Measurements from ENCODE around the gene LHX4. TPM values are rescaled to one million over a fixed set of nuclear protein-coding genes. Genes with fewer than 3 reads are reported as not detected.

The LHX4 gene
- total and polyA plus RNA-seq, 2 of the 8 experiments (the other 6 are each of a cell fraction or from before 2014, with no cell fraction given) = 0.85 to 4.9 TPM

DNA sequence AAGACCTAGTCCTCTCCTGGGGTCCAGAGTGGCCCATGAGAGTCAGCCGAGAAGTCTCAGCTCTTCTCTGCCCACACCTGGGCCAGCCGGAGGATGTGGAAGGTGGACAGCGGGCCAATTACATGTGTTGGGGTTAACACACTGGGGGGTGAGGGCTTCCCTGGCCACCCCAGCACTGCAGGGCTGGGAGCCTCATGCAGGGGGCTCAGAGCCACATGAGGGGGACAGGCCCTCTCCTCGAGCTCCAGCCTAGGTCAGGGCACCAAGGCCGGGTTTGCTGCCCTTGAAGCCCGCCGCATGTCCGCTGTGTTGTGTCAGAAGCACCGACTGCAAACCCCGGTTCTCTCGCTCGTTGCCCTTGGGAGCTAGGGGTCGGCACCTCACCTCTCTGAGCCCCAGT is 30.5 kb downstream of the LHX4 start:
- Histone ChIP-seq H2BK12ac (ENCODE audit: low read depth, low read length) (no peak overlapping the region), H3K79me1 (ENCODE audit: low read depth, low read length) (no peaks in the 10 kb centered on the region), H4K91ac (replicated peaks; ENCODE audit: insufficient read length, low read length) (no peak overlapping the region), H4K5ac (ENCODE audit: insufficient read length, low read depth, low read length) (no peak overlapping the region), H3K9me3 (ENCODE audit: insufficient read depth in 2 of 2, low read depth in 1 of 2, low read length in 1 of 2) (no peaks in the 10 kb centered on the region), H3K23me2 (ENCODE audit: low read depth, low read length) (no peaks in the 10 kb centered on the region), H3K79me2 (ENCODE audit: control insufficient read depth in 1 of 2, insufficient read depth in 2 of 2, low read length in 2 of 2) (no peaks in the 10 kb centered on the region), H3K27ac (ENCODE audit: low read depth, low read length) (no peak overlapping the region), H3K14ac (ENCODE audit: insufficient read length) (no peak overlapping the region), H4K20me1 (replicated peaks in 1 of 2; ENCODE audit: control insufficient read depth in 1 of 2, insufficient read depth in 2 of 2, low read length in 2 of 2) (no peaks in the 10 kb centered on the region), H2AK5ac (ENCODE audit: low read depth, low read length) (no peak overlapping the region), H2BK5ac (ENCODE audit: low read depth, low read length) (0 out of 2 replicates have a peak overlapping the region, but pooled peaks have one; percentile 81), H2BK20ac (ENCODE audit: low read length) (no peak overlapping the region), H3K4ac (replicated peaks; ENCODE audit: insufficient read length, low read depth, low read length) (no peak overlapping the region), H3K56ac (replicated peaks; ENCODE audit: insufficient read length, low read depth, low read length) (no peak overlapping the region), H3K9ac (replicated peaks in 1 of 4; ENCODE audit: extremely low read depth in 1 of 4, low read depth in 3 of 4, low read length in 3 of 4) (no peak overlapping the region), H3K36me3 (ENCODE audit: control insufficient read depth in 2 of 4, insufficient read depth in 4 of 4, low read length in 3 of 4) (no peaks in the 10 kb centered on the region), H3K4me2 (ENCODE audit: insufficient read depth in 1 of 2, low read depth in 2 of 2, low read length in 2 of 2) (no peak overlapping the region), H3K4me3 (ENCODE audit: extremely low read depth in 1 of 4, insufficient read depth in 2 of 4, low read depth in 3 of 4, low read length in 4 of 4) (no peak overlapping the region), H2AFZ (ENCODE audit: low read length) (no peak overlapping the region), H3K27me3 (replicated peaks in 1 of 4; ENCODE audit: control insufficient read depth in 3 of 4, extremely low read depth in 1 of 4, insufficient read depth in 3 of 4, low read length in 3 of 4) (no peaks in the 10 kb centered on the region), H3K4me1 (replicated peaks in 1 of 4; ENCODE audit: control insufficient read depth in 3 of 4, insufficient read depth in 4 of 4, low read length in 3 of 4) (peaks cover 0 to 11% (median 3%) of the 10 kb centered on the region in 4 experiments; a peak in 5 of 7 replicates), H2BK120ac (replicated peaks; ENCODE audit: low read depth, low read length) (no peak overlapping the region), H3K23ac (ENCODE audit: insufficient read length) (no peak overlapping the region), H3K18ac (ENCODE audit: extremely low read depth, low read length) (no peak overlapping the region), H2BK15ac (ENCODE audit: low read length) (no peak overlapping the region), H4K8ac (ENCODE audit: extremely low read depth, insufficient read depth, low read length) (no peak overlapping the region)
- ChIA-PET POLR2A (ENCODE audit: partially characterized antibody) (interaction anchor here (0.9 to 1.4 kb wide), 3 partner anchors 12 to 30 kb away, joined by 3 to 5 read pairs (median 4); partner anchors contain the start of gene LHX4), CTCF (ENCODE audit: partially characterized antibody) (interaction anchor here (0.6 to 17.1 kb wide), 14 partner anchors 8 to 222 kb away, joined by 3 to 244 read pairs (median 6); no protein-coding TSS in a partner anchor)
- WGBS, 2 experiments (ENCODE audit: extremely low coverage in 1 of 2, insufficient coverage in 1 of 2, insufficient read length in 1 of 2, insufficient replicate concordance in 2 of 2, low coverage in 1 of 2, low lambda C conversion rate in 2 of 2, missing lambda C conversion rate in 1 of 2) = 88% methylated on average over 13 of the region's 13 CpGs; no CpG with 5 or more reads in 1 of the 2 experiments
- no peak for DNase-seq (ENCODE audit: low read depth in 1 of 2, low spot score in 2 of 2)
- FAIRE-seq = no peak
- TF ChIP-seq E2F6 (IDR thresholded peaks at IDR 0.05) = no peak
- no peak for TF ChIP-seq SP1 (IDR thresholded peaks at IDR 0.05; ENCODE audit: low read depth, low read length)
- TF ChIP-seq TAF7 (optimal IDR thresholded peaks at IDR 0.05; ENCODE audit: borderline replicate concordance, low read depth, low read length) = no peak
- no peak for TF ChIP-seq CHD1 (IDR thresholded peaks at IDR 0.05; ENCODE audit: low read depth, low read length)
- no peak for TF ChIP-seq BRCA1 (IDR thresholded peaks at IDR 0.05; ENCODE audit: low read depth, low read length)
- no peak for TF ChIP-seq SP2 (IDR thresholded peaks at IDR 0.05; ENCODE audit: low read length)
- TF ChIP-seq SIN3A (conservative IDR thresholded peaks at IDR 0.05 in 1 of 2, IDR thresholded peaks at IDR 0.05 in 1 of 2; ENCODE audit: low read depth in 1 of 2, low read length in 2 of 2) = no peak

All from H1 (cell line).